Kidney glomerular epithelial cell (primary cell): Measurements from ENCODE around the gene ATXN7L3.

ENCODE experiments used
- DNase-seq: peaks from one replicate; lab custom pipeline; 2025; lab: John Stamatoyannopoulos, UW

Gene ATXN7L3

GRCh38 chr17:44218344-44219107, 18.8 kb upstream of the ATXN7L3 start:
- peak; percentile 67 for DNase-seq

DNA sequence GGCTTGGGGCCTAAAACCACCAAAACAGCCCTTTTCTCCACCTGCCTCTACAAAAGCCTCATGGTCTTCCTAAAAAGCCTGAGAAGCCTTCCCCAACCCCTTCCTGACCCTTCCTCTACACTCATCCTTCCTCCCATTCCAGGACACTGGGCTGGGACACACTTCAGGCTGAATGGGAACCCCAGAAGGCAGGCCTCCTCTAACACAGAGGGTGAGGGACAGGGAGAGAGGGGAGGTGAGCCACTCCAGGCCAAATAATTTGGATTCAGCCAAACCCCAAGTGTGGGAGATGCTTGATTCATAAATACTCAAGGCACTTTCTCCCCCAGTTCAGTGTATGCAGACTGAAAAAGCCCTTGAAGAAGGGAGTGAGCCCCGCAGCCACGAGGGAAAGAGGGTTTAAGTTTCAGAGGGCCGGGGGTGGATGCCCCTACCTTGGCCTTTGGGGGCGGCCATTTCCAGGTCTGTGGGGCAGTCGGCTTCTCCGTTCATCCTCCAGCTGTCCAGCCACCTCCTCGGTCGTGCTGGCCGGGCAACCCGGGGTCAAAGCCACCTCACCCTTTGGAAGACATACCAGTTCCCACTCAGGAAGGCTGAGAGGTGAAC, 18.2 kb upstream of the ATXN7L3 start:
- DNase-seq: no peak

- no peak for DNase-seq
Measured at GRCh38 chr17:44216694-44217093, 17.0 kb upstream of the ATXN7L3 start.

DNA sequence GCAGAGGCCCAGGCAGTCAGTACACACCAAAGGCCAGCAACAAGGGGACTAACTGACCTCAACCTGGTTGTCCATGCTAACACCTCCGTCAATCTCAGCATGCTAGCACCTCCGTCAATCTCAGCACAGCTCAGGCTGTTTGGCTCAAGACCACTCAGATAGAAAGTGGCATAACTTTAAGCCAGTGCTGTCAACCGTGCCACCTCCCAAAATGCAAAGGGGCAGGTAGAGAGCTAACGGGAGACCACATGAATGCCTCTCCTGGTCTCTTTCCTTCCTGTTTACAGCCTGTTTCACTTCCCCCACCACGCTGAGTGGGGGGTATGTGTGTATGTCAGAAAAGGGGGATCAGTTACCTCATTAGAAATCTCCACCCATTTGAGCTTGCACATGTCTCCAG, 16.5 kb upstream of the ATXN7L3 start:
- DNase-seq: no peak

GRCh38 chr17:44214896-44215295, 15.2 kb upstream of the ATXN7L3 start:
- DNase-seq: no peak

- no peak for DNase-seq
Measured at GRCh38 chr17:44214230-44214494, 14.5 kb upstream of the ATXN7L3 start.

- no peak for DNase-seq
Measured at GRCh38 chr17:44213403-44214229, 13.9 kb upstream of the ATXN7L3 start.

- no peak for DNase-seq
Measured at GRCh38 chr17:44212507-44213402, 13.1 kb upstream of the ATXN7L3 start.

GRCh38 chr17:44211281-44212265, 11.9 kb upstream of the ATXN7L3 start:
- DNase-seq: no peak

DNA sequence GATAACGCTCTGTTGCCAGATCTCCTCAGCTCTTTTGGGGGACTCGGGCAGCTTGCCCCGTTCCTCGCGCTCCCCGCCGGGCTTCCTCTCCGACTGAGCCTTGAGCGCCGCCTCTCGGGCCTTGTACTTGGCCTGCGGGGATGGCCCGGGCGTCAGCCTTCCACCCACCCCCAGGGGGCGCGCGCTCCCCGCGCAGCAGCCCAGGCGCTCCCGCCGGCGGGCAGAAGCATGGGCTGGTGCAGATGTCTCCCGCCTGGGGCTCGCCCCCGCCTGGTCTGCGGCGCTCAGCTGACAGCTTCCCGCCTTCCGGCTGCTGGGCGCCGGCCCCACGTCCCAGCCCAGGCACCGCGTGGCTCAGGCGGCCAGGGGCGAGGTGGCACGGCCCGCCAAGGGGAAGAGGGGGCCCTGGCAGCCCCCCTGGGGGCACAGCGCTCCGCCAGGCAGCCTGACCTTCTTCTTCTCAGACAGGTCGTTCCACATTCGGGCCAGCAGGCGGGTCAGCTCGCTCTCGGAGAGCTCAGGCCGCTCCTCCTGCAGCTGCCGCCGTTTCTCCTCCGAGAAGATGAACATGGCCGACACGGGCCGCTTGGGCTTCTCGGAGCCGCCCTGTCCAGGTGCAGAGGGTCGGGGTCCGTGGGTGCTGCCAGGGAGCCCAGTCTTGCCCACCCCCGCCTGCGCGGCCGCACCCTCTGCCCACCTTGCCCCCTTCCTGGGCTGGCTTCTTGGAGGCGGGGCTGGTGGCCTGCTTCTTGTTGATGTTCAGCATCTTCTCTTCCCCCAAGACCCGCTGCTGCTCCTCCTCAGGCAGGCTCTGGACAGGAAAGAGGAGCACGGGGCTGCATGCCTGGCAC, 10.9 kb upstream of the ATXN7L3 start:
- peak; percentile 71 for DNase-seq

DNA sequence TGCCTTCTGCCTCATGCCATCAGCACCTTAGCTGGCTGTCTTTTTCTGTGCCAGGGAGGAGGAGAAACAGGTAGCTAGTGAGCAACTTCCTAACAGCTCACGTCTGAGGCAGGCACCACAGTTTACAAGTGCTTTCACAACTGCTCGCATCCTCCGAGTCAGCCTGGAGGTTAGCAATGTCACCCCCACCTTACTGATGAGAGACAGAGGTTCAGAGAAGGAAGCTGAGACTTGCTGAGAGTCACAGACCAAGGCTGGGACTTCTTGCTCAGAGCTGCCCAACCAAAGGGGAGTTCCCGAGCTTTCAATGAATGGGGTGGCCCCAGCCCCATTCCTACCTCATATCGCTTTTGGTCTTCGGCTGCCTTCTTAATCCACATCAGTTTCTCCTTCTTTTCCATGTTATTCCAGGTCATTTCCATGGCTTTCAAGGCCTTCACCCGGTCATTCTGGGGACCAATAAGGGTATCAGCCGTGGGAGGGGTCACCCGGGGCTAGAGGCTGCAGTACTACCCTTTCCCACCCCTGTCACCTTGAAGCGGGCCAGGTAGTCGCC, 10.2 kb upstream of the ATXN7L3 start:
- DNase-seq: no peak

GRCh38 chr17:44207743-44208142, 8.1 kb upstream of the ATXN7L3 start:
- no peak for DNase-seq

GRCh38 chr17:44207319-44207718, 7.6 kb upstream of the ATXN7L3 start:
- no peak for DNase-seq

- DNase-seq: no peak
Measured at GRCh38 chr17:44206825-44207155, 7.1 kb upstream of the ATXN7L3 start.

DNA sequence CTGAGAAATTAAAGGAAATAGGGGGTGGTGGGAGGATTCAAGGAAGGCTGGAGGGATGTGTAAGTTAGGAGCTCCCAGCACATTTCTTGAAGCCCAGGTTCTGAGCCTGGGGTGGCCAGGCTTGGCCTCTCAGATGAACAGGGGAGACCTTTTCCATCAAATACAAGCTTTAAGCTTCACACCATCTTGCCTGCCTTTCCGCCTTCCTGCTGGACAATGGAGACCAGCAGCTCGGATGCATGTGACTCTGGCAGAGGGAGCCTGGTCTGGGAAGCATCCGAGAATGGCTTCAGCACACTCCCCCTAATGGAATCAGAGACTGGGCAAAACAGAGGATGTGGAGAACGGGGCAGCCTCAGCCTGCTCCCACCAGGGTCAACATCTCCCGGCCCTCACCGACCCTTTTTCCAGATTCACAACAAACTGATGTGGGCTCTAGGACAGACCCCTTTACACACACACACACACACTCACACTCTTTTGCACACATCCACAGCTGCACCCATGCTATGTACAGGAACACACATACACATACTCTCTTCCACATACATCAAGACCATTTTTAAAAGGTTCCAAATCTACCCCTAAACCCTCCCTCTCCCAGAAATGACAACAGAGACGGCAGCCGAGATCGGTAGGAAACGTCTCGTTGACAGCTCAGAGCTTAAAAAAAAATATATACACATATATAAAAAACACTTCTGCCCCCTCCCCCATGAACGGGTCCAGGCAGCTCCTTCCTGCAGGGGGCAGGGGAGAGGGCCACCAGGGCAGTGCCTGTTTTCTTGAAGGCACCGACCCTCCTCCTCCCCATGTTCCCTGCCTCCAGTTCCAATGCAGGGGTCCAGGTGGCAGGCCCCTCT, 6.5 kb upstream of the ATXN7L3 start:
- DNase-seq: no peak

DNA sequence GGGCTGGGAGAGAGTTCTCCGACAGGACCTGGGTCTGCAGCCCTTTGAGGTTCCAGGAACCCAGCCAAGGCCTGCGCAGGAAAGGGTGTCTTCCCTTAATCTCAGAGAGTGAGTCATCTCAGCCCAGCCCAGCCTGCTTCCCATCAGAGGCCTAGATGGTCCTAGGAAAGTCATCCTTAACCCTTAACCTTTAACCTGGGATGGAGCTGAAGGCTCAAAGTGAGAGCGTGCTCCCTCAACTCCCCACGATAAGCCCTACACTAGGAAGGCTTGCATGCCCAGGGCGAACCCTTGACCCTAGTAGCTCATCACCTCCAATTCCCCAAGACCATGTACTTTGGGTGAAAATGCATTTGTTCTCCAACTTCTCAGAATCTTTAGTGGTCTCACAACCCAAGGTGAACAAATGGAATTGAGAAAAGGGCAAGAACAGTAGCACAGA, 4.8 kb upstream of the ATXN7L3 start:
- DNase-seq: no peak

- peak; percentile 29 for DNase-seq
Measured at GRCh38 chr17:44203731-44204440, 4.2 kb upstream of the ATXN7L3 start.

DNA sequence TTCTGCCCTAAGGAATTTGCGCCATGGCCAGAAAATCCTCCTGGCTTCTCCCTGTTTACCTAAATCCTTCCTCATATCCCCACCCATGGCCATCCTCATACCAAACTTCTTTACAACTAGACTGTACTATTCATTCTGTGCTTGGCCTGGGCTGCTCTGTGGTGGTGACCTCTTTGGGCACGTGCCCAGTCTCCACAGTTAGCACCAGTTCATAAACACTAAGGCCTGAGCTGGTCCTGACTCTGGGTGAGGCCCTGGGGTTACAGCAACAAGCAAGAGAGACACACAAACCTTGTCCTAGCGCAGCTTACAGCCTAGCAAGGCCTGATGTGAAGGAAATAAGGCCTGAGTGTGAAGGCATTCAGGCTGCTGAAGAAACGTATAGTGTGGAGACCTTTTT, 3.1 kb upstream of the ATXN7L3 start:
- no peak for DNase-seq
